ENCODE results near the gene MRPL33. TPM values are rescaled to one million over a fixed set of nuclear protein-coding genes. Genes with fewer than 3 reads are reported as not detected.

Gene MRPL33
- total and polyA plus RNA-seq, 2 of the 13 experiments (the other 11 are each of a cell fraction or from before 2014, with no cell fraction given): 69.7 to 218 TPM

DNA sequence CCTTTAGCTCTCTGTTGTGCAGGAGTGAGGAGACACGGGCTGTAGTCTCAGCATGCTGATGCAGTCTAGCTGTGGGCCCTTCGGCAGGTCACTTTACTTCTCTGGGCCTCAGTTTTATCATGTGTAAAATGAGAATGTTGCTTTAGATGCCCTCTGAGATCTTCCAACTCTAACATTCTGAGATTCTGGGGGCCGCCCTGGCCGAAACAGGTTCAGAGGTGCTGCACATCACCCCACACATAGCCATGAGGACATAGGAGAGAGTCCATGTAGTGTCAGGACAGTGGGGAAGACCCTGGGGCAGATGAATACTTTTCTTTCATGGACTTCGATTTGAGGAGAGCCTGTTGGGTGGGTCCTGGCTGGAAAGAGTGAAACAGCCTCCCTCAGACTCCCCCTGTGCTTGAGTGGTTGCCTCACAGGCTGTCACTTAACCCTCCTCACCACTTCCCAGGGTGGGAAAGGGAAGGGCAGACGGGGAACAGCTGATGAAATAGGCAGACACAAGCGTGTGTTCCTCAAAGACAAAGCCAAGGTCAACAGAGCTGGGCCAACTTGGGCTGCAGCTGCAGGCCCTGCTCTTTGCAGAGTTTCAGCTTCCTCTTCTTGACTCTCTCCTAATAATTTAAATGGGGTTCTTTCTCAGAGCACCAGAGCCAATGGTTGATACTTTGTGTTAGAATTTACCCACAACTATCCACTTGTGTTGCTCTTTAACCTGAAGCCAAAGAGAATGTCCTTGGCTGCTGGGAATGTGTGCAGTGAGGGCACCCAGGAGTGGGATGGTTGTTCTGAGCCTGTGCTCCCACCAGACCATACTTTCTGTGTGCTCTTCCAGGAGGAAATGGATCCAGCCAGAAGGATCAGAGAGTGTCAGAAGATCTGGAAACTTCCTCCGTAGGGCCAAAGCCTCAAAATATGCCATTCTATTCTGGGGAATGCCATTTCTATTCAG lies 14.7 kb upstream of the MRPL33 start (continued):
- TF ChIP-seq HIC2 (CRISPR knock-in tag; IDR thresholded peaks at IDR 0.05; ENCODE audit: low read depth): no peak
- TF ChIP-seq, protein P1, sequence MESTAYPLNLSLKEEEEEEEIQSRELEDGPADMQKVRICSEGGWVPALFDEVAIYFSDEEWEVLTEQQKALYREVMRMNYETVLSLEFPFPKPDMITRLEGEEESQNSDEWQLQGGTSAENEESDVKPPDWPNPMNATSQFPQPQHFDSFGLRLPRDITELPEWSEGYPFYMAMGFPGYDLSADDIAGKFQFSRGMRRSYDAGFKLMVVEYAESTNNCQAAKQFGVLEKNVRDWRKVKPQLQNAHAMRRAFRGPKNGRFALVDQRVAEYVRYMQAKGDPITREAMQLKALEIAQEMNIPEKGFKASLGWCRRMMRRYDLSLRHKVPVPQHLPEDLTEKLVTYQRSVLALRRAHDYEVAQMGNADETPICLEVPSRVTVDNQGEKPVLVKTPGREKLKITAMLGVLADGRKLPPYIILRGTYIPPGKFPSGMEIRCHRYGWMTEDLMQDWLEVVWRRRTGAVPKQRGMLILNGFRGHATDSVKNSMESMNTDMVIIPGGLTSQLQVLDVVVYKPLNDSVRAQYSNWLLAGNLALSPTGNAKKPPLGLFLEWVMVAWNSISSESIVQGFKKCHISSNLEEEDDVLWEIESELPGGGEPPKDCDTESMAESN (CRISPR knock-in tag; conservative IDR thresholded peaks at IDR 0.05): peak; percentile 69; the same call in 1 of the 2 replicates
- TF ChIP-seq, protein P2, sequence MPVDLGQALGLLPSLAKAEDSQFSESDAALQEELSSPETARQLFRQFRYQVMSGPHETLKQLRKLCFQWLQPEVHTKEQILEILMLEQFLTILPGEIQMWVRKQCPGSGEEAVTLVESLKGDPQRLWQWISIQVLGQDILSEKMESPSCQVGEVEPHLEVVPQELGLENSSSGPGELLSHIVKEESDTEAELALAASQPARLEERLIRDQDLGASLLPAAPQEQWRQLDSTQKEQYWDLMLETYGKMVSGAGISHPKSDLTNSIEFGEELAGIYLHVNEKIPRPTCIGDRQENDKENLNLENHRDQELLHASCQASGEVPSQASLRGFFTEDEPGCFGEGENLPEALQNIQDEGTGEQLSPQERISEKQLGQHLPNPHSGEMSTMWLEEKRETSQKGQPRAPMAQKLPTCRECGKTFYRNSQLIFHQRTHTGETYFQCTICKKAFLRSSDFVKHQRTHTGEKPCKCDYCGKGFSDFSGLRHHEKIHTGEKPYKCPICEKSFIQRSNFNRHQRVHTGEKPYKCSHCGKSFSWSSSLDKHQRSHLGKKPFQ (CRISPR knock-in tag; IDR thresholded peaks at IDR 0.05; ENCODE audit: insufficient replicate concordance): no peak
- TF ChIP-seq TEAD3 (CRISPR knock-in tag; optimal IDR thresholded peaks at IDR 0.05; ENCODE audit: borderline replicate concordance): no peak
- TF ChIP-seq, protein P3, sequence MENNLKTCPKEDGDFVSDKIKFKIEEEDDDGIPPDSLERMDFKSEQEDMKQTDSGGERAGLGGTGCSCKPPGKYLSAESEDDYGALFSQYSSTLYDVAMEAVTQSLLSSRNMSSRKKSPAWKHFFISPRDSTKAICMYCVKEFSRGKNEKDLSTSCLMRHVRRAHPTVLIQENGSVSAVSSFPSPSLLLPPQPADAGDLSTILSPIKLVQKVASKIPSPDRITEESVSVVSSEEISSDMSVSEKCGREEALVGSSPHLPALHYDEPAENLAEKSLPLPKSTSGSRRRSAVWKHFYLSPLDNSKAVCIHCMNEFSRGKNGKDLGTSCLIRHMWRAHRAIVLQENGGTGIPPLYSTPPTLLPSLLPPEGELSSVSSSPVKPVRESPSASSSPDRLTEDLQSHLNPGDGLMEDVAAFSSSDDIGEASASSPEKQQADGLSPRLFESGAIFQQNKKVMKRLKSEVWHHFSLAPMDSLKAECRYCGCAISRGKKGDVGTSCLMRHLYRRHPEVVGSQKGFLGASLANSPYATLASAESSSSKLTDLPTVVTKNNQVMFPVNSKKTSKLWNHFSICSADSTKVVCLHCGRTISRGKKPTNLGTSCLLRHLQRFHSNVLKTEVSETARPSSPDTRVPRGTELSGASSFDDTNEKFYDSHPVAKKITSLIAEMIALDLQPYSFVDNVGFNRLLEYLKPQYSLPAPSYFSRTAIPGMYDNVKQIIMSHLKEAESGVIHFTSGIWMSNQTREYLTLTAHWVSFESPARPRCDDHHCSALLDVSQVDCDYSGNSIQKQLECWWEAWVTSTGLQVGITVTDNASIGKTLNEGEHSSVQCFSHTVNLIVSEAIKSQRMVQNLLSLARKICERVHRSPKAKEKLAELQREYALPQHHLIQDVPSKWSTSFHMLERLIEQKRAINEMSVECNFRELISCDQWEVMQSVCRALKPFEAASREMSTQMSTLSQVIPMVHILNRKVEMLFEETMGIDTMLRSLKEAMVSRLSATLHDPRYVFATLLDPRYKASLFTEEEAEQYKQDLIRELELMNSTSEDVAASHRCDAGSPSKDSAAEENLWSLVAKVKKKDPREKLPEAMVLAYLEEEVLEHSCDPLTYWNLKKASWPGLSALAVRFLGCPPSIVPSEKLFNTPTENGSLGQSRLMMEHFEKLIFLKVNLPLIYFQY (CRISPR knock-in tag; IDR thresholded peaks at IDR 0.05; ENCODE audit: borderline replicate concordance): peak; percentile 61; the same call in 1 of the 2 replicates
- 0 out of 2 replicates have a peak, but pooled peaks have one; percentile 40 for TF ChIP-seq ESRRA (CRISPR knock-in tag; IDR thresholded peaks at IDR 0.05; ENCODE audit: low read depth)
- TF ChIP-seq AFF4 (CRISPR knock-in tag; IDR thresholded peaks at IDR 0.05): no peak
- no peak for TF ChIP-seq TBX2 (CRISPR knock-in tag; IDR thresholded peaks at IDR 0.05; ENCODE audit: borderline replicate concordance)
- TF ChIP-seq MTF1 (CRISPR knock-in tag; IDR thresholded peaks at IDR 0.05): no peak
- no peak for TF ChIP-seq ZNF207 (IDR thresholded peaks at IDR 0.05; ENCODE audit: borderline replicate concordance)
- peak in 1 of 2 experiments; percentile 97; a peak in 2 of 4 replicates for TF ChIP-seq ATF4 (CRISPR knock-in tag; IDR thresholded peaks at IDR 0.05)
- TF ChIP-seq KDM6A (CRISPR knock-in tag; IDR thresholded peaks at IDR 0.05; ENCODE audit: low read depth): no peak
